ENCODE data around the gene RAB27A. TPM values are rescaled to one million over a fixed set of nuclear protein-coding genes. Genes with fewer than 3 reads are reported as not detected.
"Not testable (repeated sequence)": the region's sequence is repeated elsewhere in the genome, so short reads cannot be mapped to it uniquely, and the experiment has no call there.

The RAB27A gene
- total and polyA plus RNA-seq, 8 donors = 6.4 to 26.5 (median 14.8) TPM

- Histone ChIP-seq H3K9me3 (no peaks in the 10 kb centered on the region), H3K36me3 (no peaks in the 10 kb centered on the region), H3K4me3 (peak overlapping the region; percentile 53 to 88 (median 76)), H3K27ac (peak overlapping the region in 2 of 4 donors; percentile 86 to 87), H3K27me3 (no peaks in the 10 kb centered on the region), H3K4me1 (peaks cover 12 to 28% (median 17%) of the 10 kb centered on the region in 3 donors)
- DNase-seq (no peak), ATAC-seq (no peak), FAIRE-seq (no peak)
- WGBS, 2 donors = 39 to 80% methylated on average over 8 of the region's 8 CpGs
- intact Hi-C loops (cut with DNase I) = no loop called here
- TF ChIP-seq CTCF (IDR thresholded peaks at IDR 0.05) = no peak
These were observed 1.5 kb downstream of the RAB27A start for GRCh38 chr15:55288006-55288717.

GRCh38 chr15:55286442-55287189 lies 3.0 kb downstream of the RAB27A start:
- H3K4me3 ChIP-seq; ATAC-seq; DNase-seq; FAIRE-seq; H3K36me3 ChIP-seq; H3K27ac ChIP-seq; H3K9me3 ChIP-seq; H3K27me3 ChIP-seq; intact Hi-C loops (cut with DNase I): not testable (repeated sequence)
- peaks cover 21 to 44% (median 27%) of the 10 kb centered on the region in 3 donors for H3K4me1 ChIP-seq
- WGBS, 2 donors = 96 to 97% methylated on average over 9 to 10 of the region's 10 CpGs

DNA sequence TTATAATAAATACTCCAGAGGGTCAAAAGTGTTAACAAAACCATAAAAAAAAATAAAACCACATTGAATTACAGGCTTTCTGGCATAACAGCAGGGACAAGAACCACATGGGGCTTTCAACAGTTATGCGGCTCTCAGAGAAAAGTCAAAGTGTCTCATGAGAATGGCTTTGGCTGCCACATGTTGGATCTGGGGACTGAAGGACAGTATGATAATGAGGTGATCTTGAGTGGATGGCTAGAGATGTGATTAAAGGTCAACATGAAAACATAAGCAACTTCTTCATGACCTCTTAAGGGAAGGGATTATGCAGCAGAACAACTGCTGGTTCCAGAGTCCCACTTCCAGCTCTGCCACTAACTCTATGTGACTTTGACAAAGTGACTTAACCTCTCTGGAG lies 5.2 kb downstream of the RAB27A start:
- 42 to 50% methylated on average over 1 of the region's 1 CpG for WGBS, 2 donors
- no peak for TF ChIP-seq CTCF (IDR thresholded peaks at IDR 0.05)
- intact Hi-C loops (cut with DNase I) = loop anchor here in 1 of 3 donors (5.0 kb wide), 1 partner anchor 67 kb away; no protein-coding TSS in a partner anchor

GRCh38 chr15:55283379-55284147 lies 6.0 kb downstream of the RAB27A start:
- intact Hi-C loops (cut with DNase I) = loop anchor here in 1 of 3 donors (5.0 kb wide), 1 partner anchor 66 kb away; no protein-coding TSS in a partner anchor
- TF ChIP-seq CTCF (IDR thresholded peaks at IDR 0.05) = no peak
- Histone ChIP-seq H3K9me3 (no peaks in the 10 kb centered on the region), H3K4me3 (no peak overlapping the region), H3K36me3 (no peaks in the 10 kb centered on the region), H3K27ac (peak overlapping the region; percentile 29 to 72 (median 70)), H3K4me1 (peaks cover 21 to 48% (median 27%) of the 10 kb centered on the region in 3 donors), H3K27me3 (no peaks in the 10 kb centered on the region)
- 29 to 32% methylated on average over 6 of the region's 6 CpGs for WGBS, 2 donors
- DNase-seq (peak in 3 of 6 donors; percentile 42 to 64 (median 62)), FAIRE-seq (no peak), ATAC-seq (peak; percentile 62 to 85 (median 69))

More for the DNA sequence above, 5.2 kb downstream of the RAB27A start:
- H3K9me3 ChIP-seq = no peaks in the 10 kb centered on the region
- H3K4me3 ChIP-seq = no peak overlapping the region
- ATAC-seq = no peak
- H3K4me1 ChIP-seq = peaks cover 21 to 44% (median 27%) of the 10 kb centered on the region in 3 donors
- no peaks in the 10 kb centered on the region for H3K27me3 ChIP-seq
- H3K36me3 ChIP-seq = no peaks in the 10 kb centered on the region
- DNase-seq = no peak
- FAIRE-seq = no peak
- peak overlapping the region; percentile 29 to 72 (median 70) for H3K27ac ChIP-seq
